ENCODE results near the gene GALNT1. TPM values are rescaled to one million over a fixed set of nuclear protein-coding genes. Genes with fewer than 3 reads are reported as not detected.

The GALNT1 gene
- total RNA-seq, 2 experiments from 2014 or later: 26.3 to 31.9 TPM

DNA sequence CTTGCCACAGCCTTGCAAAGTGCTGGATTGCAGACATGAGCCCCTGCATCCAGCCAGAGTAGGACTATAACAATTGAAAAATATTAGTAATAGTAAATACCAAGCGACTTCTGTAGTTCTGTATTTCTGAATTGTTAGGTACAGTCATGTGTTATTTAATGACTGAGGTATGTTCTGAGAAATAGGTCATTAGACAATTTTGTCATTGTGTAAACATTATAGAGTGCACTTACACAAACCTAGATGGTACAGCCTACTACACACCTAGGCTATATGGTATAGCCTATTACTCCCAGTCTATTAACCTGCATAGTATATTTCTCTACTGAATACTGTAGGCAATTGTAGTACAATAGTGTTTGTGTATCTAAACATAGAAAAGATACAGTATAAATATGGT lies 92.1 kb downstream of the GALNT1 start:
- Mint-ChIP-seq H3K27me3 (no peaks in the 10 kb centered on the region), H3K4me1 (no peaks in the 10 kb centered on the region), H3K36me3 (ENCODE audit: low read depth) (no peaks in the 10 kb centered on the region), H3K4me3 (no peak overlapping the region), H3K27ac (no peak overlapping the region), H3K9me3 (no peaks in the 10 kb centered on the region)
- POLR2A ChIA-PET: no interaction called here
- CTCF ChIA-PET: interaction anchor here (0.6 kb wide), 1 partner anchor 42 kb away, joined by 3 read pairs; no protein-coding TSS in a partner anchor
- DNase-seq: no peak

- no peak for DNase-seq
- Mint-ChIP-seq H3K27ac (no peak overlapping the region), H3K27me3 (no peaks in the 10 kb centered on the region), H3K9me3 (no peaks in the 10 kb centered on the region), H3K4me1 (no peaks in the 10 kb centered on the region), H3K4me3 (no peak overlapping the region), H3K36me3 (ENCODE audit: low read depth) (no peaks in the 10 kb centered on the region)
- POLR2A ChIA-PET: no interaction called here
- CTCF ChIA-PET: no interaction called here
These were observed 98.6 kb downstream of the GALNT1 start for GRCh38 chr18:35680139-35680551.

DNA sequence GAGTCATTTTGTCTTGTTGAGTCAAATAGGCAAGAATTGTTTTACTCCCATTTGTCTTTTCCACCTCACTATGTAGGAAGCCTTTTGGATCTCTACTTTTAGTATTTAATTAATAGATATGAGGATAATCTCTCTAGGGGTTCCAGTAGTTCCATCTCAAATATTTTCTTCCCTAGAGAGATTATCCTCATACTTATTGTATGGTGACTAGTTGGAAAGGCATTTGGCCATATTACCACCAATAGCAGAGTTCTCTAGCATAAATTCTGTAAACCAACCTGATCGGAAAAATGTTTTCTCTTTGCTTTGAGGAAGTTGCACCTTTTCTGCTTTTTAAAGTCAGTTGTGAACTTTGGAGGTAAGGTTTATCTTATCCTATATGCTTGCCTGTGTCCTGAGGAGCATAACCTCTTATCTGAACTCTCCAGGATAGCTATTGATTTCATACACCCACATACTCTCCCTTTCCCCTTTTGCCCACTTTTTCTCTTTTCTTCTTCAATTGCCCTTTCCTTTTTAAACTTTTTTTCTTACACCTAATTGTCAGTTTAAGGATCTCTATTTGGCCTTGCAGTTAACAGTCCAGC lies 100.8 kb downstream of the GALNT1 start:
- no peaks in the 10 kb centered on the region for H3K27me3 Mint-ChIP-seq
- H3K4me1 Mint-ChIP-seq: no peaks in the 10 kb centered on the region
- no peak for DNase-seq
- no peaks in the 10 kb centered on the region for H3K36me3 Mint-ChIP-seq (ENCODE audit: low read depth)
- ChIA-PET CTCF (no interaction called here), POLR2A (no interaction called here)
- no peaks in the 10 kb centered on the region for H3K9me3 Mint-ChIP-seq
- no peak overlapping the region for H3K27ac Mint-ChIP-seq
- no peak overlapping the region for H3K4me3 Mint-ChIP-seq

GRCh38 chr18:35683021-35683420 lies 101.5 kb downstream of the GALNT1 start:
- Mint-ChIP-seq H3K27ac (no peak overlapping the region), H3K4me3 (no peak overlapping the region), H3K27me3 (no peaks in the 10 kb centered on the region), H3K36me3 (ENCODE audit: low read depth) (no peaks in the 10 kb centered on the region), H3K9me3 (no peaks in the 10 kb centered on the region), H3K4me1 (no peaks in the 10 kb centered on the region)
- ChIA-PET POLR2A (interaction anchor here (0.6 kb wide), 1 partner anchor 558 kb away, joined by 7 read pairs; no protein-coding TSS in a partner anchor), CTCF (no interaction called here)
- DNase-seq: no peak

- POLR2A ChIA-PET: no interaction called here
- no peak overlapping the region for H3K27ac Mint-ChIP-seq
- H3K4me3 Mint-ChIP-seq: no peak overlapping the region
- no peak for DNase-seq
- H3K27me3 Mint-ChIP-seq: no peaks in the 10 kb centered on the region
- CTCF ChIA-PET: no interaction called here
- no peaks in the 10 kb centered on the region for H3K9me3 Mint-ChIP-seq
- no peaks in the 10 kb centered on the region for H3K4me1 Mint-ChIP-seq
- H3K36me3 Mint-ChIP-seq (ENCODE audit: low read depth): peaks cover 2% of the 10 kb centered on the region
These were observed 107.2 kb downstream of the GALNT1 start for GRCh38 chr18:35688757-35689156.

DNA sequence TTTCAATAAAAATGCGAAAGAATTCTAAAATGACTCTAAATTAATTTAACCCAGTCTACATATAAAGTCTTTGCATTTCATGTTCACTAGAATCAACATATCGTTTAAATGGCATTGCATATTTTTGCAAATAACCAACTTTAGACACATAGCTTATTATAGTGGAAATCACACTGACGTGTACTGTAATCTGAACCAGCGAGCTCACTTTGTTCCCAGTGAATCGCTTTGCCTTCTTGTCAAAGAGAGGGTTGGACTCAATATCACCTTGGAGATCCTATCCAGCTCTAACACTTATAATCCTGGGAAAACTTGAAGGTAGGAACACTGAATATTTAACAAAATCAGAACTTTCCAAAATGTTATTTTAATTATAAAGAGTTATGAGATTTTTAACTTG lies 108.2 kb downstream of the GALNT1 start:
- POLR2A ChIA-PET: no interaction called here
- no peak for DNase-seq
- no peaks in the 10 kb centered on the region for H3K4me1 Mint-ChIP-seq
- no peak overlapping the region for H3K27ac Mint-ChIP-seq
- no peaks in the 10 kb centered on the region for H3K27me3 Mint-ChIP-seq
- no peaks in the 10 kb centered on the region for H3K9me3 Mint-ChIP-seq
- H3K36me3 Mint-ChIP-seq (ENCODE audit: low read depth): peaks cover 2% of the 10 kb centered on the region
- CTCF ChIA-PET: interaction anchor here (0.9 kb wide), 1 partner anchor 22 kb away, joined by 3 read pairs; no protein-coding TSS in a partner anchor
- H3K4me3 Mint-ChIP-seq: no peak overlapping the region

- CTCF ChIA-PET: interaction anchor here (0.8 kb wide), 1 partner anchor 9 kb away, joined by 3 read pairs; no protein-coding TSS in a partner anchor
These were observed 110.1 kb downstream of the GALNT1 start for GRCh38 chr18:35691625-35692024.

DNA sequence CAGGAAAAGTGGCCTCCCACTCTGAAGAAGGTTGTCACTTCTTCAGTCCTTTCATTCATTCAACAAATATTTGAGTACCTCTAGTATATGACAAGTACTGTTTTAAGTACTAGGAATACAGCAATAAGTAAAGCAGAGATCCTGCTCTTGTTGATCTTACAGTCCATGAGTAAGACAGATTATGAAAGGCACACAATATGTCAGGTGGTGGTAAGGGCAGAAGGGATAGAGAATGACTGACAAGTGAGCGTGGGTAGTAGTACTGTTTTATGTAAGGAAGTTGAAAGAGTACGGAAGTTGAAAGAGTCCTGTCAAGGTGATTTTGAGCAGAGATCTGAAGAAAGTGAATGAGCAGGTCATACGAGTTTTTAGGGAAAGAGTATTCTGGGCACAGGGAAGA lies 111.3 kb downstream of the GALNT1 start:
- Mint-ChIP-seq H3K36me3 (ENCODE audit: low read depth) (peaks cover 4% of the 10 kb centered on the region), H3K27me3 (no peaks in the 10 kb centered on the region), H3K4me1 (no peaks in the 10 kb centered on the region), H3K4me3 (no peak overlapping the region), H3K27ac (no peak overlapping the region), H3K9me3 (no peaks in the 10 kb centered on the region)
- POLR2A ChIA-PET: no interaction called here
- no peak for DNase-seq
- CTCF ChIA-PET: no interaction called here

More at GRCh38 chr18:35691625-35692024, 110.1 kb downstream of the GALNT1 start:
- POLR2A ChIA-PET: no interaction called here
- DNase-seq: no peak
- peaks cover 2% of the 10 kb centered on the region for H3K36me3 Mint-ChIP-seq (ENCODE audit: low read depth)
- H3K9me3 Mint-ChIP-seq: no peaks in the 10 kb centered on the region
- H3K4me1 Mint-ChIP-seq: no peaks in the 10 kb centered on the region
- no peak overlapping the region for H3K27ac Mint-ChIP-seq
- no peak overlapping the region for H3K4me3 Mint-ChIP-seq
- no peaks in the 10 kb centered on the region for H3K27me3 Mint-ChIP-seq

- Mint-ChIP-seq H3K4me1 (no peaks in the 10 kb centered on the region), H3K4me3 (no peak overlapping the region), H3K27ac (no peak overlapping the region), H3K27me3 (no peaks in the 10 kb centered on the region), H3K9me3 (no peaks in the 10 kb centered on the region), H3K36me3 (ENCODE audit: low read depth) (peaks cover 2% of the 10 kb centered on the region)
- POLR2A ChIA-PET: no interaction called here
- CTCF ChIA-PET: no interaction called here
- no peak for DNase-seq
These were observed 112.3 kb downstream of the GALNT1 start for GRCh38 chr18:35693829-35694228.

DNA sequence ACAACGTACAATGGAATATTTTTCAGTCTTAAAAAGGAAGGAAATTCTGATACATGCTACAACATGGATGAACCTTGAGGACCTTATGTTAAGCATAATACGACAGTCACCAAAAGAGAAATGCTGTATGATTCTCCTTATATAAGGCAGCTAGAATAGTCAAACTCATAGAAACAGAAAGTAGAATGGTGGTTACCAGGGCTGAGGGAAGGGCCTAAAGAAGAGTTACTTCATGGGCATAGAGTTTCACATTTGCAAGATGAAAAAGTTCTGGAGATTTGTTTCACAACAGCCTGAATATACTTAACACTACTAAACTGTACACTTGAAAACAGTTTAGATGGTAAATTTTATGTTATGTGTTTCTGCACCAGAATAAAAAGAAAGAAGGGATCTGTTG lies 113.3 kb downstream of the GALNT1 start:
- POLR2A ChIA-PET: no interaction called here
- Mint-ChIP-seq H3K4me3 (no peak overlapping the region), H3K27ac (no peak overlapping the region), H3K4me1 (no peaks in the 10 kb centered on the region), H3K27me3 (no peaks in the 10 kb centered on the region), H3K36me3 (ENCODE audit: low read depth) (peaks cover 4% of the 10 kb centered on the region), H3K9me3 (no peaks in the 10 kb centered on the region)
- CTCF ChIA-PET: no interaction called here
- no peak for DNase-seq

DNA sequence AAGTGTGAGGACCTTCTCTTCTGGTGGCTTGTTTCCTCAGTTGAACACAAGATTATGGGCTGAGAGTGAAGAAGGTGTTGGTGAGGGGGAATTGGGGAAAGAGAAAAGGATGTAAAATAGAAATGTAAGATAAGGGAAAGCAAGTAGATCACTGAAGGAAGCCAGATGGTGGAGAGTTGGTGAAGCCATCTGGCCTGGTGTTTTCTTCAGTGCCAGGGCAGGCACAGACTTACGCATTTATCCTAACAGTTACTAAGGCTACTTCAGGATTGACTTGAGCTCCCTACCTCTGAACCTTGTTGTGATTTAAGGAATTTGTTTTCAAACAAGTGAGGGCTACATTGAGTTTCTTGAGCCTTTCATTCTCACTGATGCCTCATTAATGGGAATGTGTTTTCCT lies 113.8 kb downstream of the GALNT1 start:
- Mint-ChIP-seq H3K9me3 (no peaks in the 10 kb centered on the region), H3K27me3 (no peaks in the 10 kb centered on the region), H3K36me3 (ENCODE audit: low read depth) (peaks cover 4% of the 10 kb centered on the region), H3K4me3 (no peak overlapping the region), H3K27ac (no peak overlapping the region), H3K4me1 (no peaks in the 10 kb centered on the region)
- no peak for DNase-seq
- ChIA-PET POLR2A (no interaction called here), CTCF (no interaction called here)

GRCh38 chr18:35695803-35696202 lies 114.3 kb downstream of the GALNT1 start:
- POLR2A ChIA-PET: no interaction called here
- Mint-ChIP-seq H3K36me3 (ENCODE audit: low read depth) (peaks cover 4% of the 10 kb centered on the region), H3K9me3 (no peaks in the 10 kb centered on the region), H3K4me1 (no peaks in the 10 kb centered on the region), H3K27ac (no peak overlapping the region), H3K27me3 (no peaks in the 10 kb centered on the region), H3K4me3 (no peak overlapping the region)
- CTCF ChIA-PET: no interaction called here
- no peak for DNase-seq

DNA sequence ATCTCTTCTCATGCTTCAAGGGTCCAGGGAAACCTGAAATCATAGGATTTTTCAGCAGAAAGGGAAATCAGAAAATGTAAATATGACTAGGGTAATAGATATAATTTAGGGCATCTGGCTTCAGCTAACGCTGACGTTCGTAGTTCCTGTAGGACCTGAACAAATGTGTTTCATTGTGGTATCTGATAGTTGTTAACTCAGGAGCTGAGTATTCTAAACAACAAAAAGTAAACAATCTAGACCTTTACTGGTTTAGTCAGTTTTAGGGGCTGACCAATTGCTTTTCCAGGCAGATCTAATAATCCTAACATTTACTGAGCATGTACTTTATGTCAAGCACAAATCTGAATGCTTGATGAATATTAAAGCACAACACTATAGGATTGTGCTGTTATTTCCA lies 114.8 kb downstream of the GALNT1 start:
- no peaks in the 10 kb centered on the region for H3K9me3 Mint-ChIP-seq
- peaks cover 4% of the 10 kb centered on the region for H3K36me3 Mint-ChIP-seq (ENCODE audit: low read depth)
- no peak overlapping the region for H3K27ac Mint-ChIP-seq
- no peak overlapping the region for H3K4me3 Mint-ChIP-seq
- H3K27me3 Mint-ChIP-seq: no peaks in the 10 kb centered on the region
- CTCF ChIA-PET: no interaction called here
- DNase-seq: no peak
- H3K4me1 Mint-ChIP-seq: no peaks in the 10 kb centered on the region
- POLR2A ChIA-PET: no interaction called here

DNA sequence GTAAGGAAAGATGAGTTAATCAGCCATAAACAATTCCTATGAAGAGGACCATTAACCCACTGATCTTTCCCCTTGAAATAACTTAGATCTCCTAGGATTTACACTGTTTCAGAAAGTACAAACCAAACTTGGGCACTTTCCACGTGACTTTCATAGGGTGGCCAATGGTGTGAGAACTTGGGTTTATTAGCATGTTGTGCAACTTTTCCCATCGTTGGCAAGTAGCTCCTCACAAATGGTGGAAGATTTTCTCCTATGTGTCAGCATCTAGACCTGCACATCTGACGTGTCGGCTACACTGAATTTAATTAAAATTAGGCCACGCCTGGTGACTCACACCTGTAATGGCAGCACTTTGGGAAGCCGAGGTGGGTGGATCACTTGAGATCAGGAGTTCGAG lies 116.3 kb downstream of the GALNT1 start:
- H3K4me1 Mint-ChIP-seq: no peaks in the 10 kb centered on the region
- no peaks in the 10 kb centered on the region for H3K27me3 Mint-ChIP-seq
- POLR2A ChIA-PET: no interaction called here
- no peak for DNase-seq
- peaks cover 4% of the 10 kb centered on the region for H3K36me3 Mint-ChIP-seq (ENCODE audit: low read depth)
- no peaks in the 10 kb centered on the region for H3K9me3 Mint-ChIP-seq
- no peak overlapping the region for H3K27ac Mint-ChIP-seq
- CTCF ChIA-PET: no interaction called here
- H3K4me3 Mint-ChIP-seq: no peak overlapping the region

Data from activated CD4-positive, alpha-beta T cell treated with anti-CD3 and anti-CD28 coated beads, Interleukin-2, amount 10 ng/mL, durations not matched to agents 7 days and 5 days (primary cell).